ENCODE measurements around the gene IMP4.

GRCh38 chr2:130377491-130377890 lies 34.8 kb downstream of the IMP4 start:
- TF ChIP-seq ETS1 (IDR thresholded peaks at IDR 0.05) (no peak), CTCF (conservative IDR thresholded peaks at IDR 0.05; ENCODE audit: low read depth in 2 of 2) (no peak), REST (IDR thresholded peaks at IDR 0.05; ENCODE audit: unreplicated experiment) (no peak), EZH2 (IDR thresholded peaks at IDR 0.05; ENCODE audit: low read depth, unreplicated experiment) (no peak)

Measured in GM23338 (cell line).